ENCODE results near the gene ITSN1.
"Not testable (repeated sequence)": the region's sequence is repeated elsewhere in the genome, so short reads cannot be mapped to it uniquely, and the experiment has no call there.

The ITSN1 gene

DNA sequence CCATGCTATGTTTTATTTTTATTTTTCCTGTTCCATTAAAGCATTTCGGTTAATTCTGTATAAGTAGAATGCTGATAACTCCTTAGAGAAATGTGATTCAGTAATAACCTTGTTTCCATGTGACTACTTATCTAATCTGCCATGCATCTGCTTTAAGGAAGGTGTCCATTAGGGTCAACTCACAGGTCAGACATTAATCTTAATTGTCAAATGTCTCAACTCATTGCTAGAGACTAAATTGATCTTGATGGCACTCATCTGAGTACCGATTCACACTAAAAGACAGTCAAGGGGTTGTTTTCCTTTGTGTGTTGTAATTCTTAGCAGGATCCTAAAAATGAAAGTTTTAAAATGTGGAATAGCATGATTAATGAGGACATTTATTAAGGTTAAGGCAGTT is 41.8 kb downstream of the ITSN1 start:
- no peak for DNase-seq

DNA sequence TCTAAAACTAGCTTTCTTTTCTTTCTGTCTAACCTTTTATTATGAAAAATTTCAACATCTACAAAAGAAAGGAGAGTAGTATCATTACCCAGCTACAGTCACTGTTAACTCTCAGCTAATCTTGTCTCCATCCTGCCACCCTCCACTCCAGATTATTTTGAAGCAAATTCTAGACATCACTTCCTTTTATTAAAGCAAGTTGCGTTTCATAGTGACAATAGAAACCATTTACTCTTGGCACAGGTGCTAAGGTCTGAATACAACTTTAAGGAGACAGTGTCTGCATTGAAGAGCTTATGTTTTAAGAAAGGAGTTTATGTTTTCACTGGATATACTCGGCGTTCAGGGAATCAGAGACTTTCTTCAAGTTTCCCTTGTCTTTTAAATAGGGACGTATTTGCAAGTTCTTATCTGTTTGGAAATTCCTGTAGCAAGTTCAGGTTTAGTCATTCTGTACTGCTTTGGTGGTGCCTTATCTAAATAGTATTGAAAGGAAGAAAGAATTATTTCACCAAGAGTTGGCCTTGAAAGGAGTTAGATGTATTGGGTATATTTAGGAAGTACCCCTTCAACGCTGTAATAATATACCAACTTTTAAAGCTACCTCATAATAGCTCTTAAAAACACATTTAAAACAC is 42.7 kb downstream of the ITSN1 start:
- DNase-seq, result no peak

DNA sequence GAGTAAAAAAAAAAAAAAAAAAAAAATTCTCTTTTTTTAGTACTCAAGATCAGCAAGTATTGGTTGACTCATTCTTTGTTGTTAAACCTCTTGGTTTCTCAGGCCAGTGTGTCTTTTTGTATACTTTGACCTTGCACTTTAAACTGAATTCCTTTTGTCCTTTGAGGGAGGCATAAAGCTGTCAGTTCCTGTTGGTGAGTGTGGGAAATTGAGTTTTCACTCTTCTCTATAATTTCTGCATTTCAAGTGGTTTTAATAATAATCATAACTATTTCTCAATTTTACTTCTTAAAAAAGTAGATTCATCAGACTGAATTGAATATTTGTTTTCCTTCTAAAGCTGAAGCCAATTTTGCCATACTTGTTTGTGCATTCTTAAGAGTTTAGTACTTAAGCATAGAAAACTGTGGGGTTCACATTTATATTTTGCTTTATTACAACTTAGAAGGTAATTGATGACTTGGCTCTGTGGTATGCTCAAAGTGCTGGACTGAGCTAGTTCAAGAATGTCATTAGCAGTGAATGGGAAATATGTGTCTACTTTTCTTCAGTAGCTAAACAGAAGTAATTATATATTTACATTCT is 43.4 kb downstream of the ITSN1 start:
- no peak for DNase-seq

DNA sequence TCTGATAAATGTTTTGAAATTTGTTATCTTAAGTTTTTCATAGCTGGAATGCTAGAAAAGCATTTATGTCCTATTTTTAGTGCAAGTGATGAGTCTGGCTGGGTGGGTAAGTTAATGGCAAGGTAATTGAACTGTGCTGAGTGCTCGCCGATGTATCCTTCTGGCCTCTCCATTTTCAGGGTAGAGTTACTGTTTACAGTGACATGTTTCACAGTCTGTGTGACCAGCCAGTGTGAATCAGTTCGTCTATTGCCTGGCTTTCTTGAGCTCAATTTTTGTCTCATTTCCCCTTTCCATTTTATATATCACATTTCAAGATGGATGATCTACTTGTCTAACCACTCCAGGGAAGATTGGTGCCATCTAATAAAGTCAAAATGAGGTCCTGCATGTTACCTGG is 44.1 kb downstream of the ITSN1 start:
- DNase-seq, result no peak

DNA sequence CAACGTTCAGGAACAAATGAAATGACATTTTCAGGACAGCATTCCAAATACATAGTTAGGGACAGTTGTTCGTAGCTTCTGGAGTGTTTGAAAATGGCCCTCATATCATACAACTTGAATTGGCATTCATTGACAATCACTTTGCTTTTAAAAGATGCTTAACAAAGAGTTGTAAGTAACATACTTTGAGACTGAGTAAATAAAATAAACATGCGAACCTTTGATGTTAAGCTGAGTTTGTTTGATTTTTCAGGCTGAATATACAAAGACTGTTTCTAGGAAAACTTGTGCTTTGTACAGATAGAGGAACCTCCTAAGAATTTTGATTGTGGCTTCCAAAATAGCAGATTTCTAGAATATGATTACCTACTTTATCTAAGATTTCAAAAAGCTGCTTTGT is 45.3 kb downstream of the ITSN1 start:
- no peak for DNase-seq

DNA sequence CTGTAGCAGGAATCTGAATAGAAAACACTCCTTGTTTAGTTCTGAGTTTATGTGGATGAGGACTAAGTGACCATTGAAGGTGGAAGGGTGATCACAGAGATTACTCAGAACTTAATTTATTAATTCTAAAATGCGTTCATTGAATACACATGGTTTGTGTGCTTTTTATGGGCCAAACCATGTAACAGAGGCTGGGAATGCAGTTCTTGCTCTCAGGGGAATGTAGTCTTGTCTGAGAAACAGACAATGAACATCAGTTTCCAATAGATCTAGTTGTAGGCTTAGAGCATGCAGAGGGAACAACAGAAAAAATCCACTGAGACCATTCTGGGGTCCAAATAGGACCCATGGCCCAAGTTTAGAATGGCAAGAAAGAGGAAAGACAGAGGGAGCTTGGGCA is 46.1 kb downstream of the ITSN1 start:
- no peak for DNase-seq

DNA sequence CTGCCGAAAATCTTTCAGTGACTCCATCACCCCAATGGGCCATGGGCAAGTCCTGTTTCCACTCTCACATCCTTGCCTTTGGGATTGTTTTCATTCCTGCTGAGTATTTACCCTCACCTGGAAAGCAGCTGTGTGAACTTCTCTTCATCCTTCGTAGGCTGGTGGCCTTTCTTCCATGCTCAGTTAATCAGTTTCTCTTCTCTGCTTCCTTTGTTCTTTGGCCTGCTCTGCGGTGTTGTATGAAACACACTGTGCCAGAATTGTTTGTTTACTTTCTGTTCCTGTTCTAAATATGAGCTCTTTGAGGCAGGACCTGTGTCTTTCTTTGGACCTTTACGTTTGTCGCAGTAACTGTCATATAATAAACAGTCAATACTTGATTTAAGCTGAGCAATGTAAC is 48.6 kb downstream of the ITSN1 start:
- DNase-seq, result no peak

DNA sequence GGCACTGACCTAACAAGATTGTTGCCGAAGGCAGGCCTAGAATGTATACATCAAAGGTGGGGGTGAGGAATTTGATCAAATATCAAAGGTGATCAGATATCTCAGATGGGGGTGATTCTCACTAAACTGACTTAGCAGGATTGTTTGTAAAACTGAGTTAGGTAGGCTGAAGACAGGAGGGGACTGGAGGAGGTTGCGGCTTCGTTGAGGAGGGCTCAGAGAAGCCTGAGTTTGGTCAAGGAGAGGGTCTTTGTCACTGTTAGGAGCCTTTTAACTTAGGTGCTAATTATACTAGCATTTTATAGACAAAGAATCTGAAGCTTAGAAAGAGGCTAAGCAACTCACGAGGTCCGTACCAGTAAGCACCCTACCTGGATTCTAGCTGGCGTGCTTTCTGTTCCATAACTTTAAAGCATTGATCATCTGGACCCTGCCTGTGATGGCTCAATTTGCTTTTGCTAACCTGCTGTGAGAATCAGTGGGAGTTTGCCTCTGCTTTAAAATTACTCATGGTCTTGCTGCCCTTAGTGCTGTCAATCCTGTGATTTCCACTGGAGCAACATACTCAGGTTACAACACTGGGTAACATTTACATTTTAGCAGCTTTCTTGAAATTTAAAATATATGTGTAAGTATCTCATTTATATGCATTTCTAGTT is 49.8 kb downstream of the ITSN1 start:
- no peak for DNase-seq

DNA sequence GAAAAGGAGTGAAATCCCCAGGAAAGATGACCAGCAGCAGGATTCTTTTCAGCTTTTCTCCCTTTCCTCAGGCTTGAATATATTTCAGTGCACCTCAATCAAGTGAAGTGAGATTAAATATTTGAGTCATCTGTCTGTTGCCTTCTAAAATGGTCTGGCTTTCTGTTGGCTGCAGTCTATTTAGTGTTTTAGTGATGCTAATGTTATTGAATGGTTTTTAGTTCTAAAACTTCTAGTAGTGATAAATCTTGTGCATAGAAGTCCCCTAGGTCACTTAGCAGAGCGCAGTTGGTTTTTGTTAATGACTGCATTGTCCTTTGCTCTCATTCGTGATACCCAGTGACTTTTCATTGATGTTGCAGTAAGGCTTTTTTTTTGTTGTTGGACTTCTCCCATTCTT is 53.5 kb downstream of the ITSN1 start:
- DNase-seq, result no peak

DNA sequence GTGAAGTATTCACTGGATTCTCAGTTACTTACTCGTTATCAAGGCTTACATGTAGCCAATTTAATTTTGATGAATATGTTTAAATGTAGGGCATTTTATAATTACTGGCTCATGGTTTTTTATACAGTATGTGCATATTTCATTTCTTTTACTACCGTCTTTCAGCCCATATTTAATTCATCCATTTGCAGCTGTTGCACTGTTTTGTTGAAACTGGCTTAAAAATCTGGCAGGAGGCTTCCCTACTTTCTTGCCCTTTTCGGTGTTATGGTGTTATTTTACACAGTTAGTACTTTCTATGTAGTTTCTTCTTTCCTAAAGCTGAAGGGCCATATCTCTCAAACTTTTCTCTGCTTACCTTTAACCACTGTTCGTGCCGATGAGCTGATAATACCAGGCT is 54.2 kb downstream of the ITSN1 start:
- DNase-seq, result no peak

DNA sequence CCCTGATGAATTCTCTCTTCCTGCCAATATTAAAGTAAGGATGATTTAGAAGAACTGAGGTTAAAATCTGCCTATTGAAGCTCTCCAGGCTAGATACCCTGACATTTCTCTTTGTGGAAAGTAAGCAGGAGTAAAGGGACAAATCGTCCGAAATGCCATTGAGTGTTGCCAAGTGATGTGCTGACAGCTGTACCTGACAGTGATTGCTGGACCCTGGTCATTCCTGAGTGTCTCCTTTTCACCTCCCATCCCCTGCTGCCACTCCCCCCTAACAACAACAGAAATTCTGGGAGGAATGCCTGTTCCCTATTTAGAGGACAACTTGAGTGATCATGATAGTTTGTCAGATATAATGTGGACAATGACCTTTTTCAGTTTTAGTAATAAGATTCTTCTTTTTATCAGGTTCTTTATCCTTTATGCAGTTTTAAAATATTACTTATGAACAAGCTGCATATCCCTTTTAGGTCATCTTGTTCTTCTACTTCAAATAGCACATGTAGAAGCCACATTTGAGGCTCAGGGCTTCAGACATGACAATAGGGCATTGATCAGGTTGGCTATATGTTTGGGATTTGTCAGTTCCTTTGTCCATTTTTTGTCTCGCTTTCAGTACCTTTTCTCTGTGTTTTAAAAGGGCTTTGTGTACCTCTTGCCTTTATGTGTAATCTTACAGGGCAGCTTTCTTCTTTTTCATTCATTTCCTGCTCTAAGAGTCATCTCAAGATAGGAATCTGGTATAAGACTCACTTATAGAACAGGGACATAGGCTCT is 56.0 kb downstream of the ITSN1 start:
- DNase-seq, result no peak

DNA sequence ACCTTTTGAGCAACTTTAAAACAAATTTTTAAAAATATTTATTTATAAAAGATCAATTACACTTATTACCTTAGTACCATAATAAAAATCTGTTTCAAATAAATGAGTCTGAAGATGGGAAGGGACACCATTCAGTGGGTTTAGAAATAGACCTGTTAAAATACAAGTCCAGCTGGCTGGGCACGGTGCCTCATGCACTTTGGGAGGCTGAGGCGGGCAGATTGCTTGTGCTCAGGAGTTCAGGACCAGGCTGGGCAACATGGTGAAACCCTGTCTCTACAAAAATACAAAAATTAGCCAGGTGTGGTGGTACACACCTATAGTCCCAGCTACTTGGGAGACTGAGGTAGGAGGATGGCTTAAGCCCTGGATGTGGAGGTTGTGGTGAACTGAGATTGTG is 57.0 kb downstream of the ITSN1 start:
- DNase-seq, result no peak

DNA sequence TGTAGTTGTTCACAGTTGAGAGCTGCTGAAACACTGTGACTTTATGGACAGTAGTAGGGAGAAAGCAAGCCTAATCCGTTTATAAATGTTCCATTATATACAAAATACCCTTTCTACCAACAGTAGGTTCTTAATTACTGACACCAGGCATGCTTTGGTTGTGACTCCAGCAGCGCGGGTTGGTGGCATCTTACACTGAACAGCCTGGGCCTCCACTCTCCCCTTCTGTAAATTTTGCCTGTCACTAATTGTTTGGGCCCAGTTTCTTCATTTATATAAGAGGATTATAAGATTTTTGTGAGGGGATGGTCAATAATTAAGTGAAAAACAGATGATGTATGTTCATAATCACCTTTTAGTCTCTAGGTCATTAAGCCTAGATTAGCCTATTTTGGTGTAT is 58.2 kb downstream of the ITSN1 start:
- no peak for DNase-seq

DNA sequence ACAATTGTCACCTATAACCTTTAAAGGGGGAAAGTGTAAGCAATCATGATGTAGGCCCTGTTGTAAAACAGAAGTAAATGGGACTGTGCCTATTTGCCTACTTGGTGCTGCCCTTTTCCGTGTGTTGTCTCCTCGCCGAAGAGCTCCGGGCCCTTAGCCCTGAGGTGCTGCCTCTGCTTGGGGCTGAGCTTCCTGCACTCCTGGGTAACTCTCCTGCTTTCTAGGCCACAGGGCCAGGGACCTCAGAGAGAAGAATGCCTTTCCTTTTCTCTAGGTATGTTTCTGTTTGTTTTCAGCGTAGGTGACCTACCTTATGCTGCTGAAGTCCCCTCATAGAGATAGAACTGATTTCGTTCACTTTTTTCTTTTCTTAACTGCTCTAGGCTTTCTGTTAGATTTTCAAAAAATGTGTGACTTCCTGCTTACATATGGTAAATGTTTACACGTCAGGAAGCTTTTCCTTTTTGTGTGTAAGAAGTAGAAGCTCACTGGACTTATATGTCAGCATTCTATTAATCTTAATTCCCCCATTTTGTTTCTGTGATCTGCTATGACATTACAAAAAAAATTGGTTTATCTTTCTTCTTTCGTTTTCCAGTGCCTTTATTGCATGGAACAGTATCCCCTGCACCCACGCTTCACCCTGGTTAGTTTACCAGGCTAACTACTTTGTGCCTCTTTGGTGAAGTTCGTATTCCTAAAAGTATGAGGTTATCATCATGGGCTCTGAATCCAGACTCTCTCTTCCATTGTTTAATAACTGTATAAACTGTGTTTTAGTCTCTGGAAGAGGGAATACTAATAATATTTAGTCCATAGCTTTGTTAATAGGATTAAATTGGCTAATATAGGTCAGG is 61.7 kb downstream of the ITSN1 start:
- DNase-seq, result no peak

DNA sequence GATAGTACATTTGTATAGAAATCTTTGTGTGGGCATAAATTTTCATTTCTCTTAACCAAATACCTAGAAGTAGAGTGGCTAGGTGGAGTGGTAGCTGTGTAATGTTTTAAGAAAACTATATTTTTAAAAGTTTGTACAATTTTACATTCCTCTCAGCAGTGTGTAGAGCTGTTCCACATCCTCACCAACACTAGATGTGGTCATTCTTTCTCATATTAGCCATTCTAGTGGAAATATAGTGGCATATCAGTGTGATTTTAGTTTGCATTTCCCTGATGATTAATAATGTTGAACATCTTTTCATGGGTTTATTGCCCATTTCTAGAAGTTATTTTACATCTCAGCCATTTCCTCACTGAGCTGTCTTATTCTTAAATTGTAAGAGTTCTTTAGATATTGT is 65.5 kb downstream of the ITSN1 start:
- DNase-seq, result no peak

DNA sequence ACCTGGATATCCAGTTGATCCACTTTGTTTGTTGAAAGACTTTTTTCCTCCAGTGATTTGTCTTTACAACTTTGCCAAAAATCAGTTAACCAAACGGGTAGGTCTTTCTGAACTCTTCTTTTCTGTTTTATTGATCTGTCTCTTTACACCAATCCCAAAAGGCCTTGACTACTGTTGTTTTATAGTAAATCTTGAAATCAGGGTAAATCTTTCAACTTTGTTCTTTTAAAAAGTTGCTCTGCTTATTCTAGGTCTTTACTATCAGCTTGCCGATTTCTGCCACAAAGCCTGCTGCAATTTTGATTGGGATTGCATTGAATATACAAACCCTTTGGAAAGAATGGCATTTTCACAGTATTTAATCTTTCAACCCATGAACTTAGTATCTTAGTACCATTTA is 66.6 kb downstream of the ITSN1 start:
- DNase-seq, result no peak

DNA sequence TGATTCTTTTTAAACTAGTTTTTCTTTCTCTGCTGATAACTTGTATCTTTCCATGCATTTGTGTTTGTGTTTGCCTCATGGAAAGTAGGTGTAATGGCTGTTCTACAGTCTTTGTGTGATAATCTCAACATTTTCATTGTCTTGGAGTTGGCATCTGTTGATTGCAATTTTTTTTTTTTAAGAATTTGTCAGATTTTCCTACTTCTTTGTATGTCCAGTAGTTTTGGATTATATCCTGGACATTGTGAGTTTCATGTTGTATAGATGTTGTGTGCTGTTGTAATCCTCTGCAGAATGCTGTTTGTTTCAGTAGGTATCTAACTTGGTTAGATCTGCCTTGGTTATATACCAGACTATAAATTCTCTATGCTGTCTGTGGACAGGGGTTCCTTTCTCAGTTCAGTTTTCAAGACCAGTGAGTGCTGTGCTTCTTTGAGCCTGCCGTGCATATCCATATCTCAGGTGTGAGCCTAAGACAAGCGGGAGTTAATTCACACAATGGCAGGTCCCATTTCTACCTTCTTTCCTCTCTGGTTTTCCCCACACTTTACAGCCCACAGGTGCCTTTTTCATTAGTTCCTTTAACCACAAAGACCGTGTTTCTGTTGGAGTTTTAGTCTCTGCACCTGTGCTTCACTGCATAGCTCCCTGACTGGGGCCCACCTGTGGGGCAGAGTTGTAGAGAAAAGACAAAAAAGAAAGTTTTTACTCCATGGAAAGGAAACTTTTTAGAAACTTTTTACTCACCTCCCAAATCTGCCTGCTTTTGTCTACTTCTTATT is 69.9 kb downstream of the ITSN1 start:
- DNase-seq, result no peak

DNA sequence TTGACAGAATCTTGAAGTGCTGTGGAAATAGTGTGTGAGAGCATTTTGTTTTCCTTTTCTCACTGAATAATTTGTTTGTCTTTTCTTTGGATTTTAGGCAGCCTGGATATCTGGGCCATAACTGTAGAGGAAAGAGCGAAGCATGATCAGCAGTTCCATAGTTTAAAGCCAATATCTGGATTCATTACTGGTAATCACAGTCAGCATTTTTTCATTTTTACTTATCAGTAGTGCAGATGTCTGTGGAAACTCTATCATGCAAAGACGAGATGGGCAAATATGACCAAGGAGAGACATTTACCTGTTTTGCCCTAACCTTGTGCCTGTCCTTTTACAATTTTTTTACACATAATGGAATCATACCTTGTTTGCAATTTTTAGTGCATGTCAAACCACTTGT is 78.8 kb downstream of the ITSN1 start:
- DNase-seq, result no peak

DNA sequence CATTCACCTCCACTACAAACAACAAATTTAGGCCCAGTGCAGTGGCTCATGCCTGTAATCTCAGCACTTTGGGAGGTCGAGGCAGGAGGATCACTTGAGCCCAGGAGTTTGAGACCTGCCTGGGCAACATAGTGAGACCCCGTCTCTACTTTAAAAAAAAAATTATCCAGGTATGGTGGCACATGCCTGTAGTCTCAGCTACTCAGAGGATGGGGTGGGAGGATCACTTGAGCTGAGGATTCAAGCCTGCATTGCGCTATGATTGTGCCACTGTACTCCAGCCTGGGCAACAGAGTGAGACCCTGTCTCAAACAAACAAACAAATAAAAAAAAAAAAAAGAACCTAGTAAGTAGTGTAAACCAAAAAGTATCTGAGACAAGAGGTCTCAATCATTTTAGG is 86.8 kb downstream of the ITSN1 start:
- not testable (repeated sequence) for DNase-seq

DNA sequence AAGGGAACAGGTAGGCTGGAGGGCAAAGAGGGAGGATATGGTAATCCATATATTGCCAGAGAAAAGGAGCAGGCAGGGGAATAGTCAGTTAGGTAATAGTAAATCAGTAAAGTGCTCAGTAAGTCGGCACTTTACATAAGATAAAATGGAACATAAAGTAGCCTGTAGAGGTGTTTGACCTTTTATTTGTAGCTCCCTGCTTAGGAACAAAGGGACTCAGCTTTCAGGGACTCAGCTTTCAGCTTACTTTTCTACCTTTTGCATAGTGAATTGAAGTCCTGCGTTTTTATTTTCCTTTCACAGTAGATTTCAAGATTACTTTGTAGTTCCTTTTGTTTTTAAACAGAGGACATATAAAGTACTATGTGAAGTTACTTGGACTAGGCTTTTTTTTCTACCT is 87.3 kb downstream of the ITSN1 start:
- DNase-seq, result no peak

DNA sequence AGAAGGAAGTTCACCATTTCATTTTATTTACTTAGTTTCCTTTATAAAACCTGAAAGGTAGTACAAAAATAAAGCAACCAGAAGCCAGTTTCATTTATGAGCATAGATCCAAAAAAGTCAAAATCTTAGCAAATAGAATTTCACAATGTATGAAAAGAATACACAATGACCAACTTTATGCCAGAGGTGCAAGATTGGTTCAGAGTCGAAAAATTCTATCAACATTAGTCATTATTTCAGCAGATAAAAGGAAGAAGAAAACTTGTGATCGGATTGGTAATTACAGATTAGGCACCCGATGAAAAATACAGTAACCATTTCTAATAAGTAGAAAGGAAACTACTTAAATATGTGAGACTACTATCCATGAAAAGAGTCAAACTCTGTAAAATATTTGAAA is 89.1 kb downstream of the ITSN1 start:
- no peak for DNase-seq

DNA sequence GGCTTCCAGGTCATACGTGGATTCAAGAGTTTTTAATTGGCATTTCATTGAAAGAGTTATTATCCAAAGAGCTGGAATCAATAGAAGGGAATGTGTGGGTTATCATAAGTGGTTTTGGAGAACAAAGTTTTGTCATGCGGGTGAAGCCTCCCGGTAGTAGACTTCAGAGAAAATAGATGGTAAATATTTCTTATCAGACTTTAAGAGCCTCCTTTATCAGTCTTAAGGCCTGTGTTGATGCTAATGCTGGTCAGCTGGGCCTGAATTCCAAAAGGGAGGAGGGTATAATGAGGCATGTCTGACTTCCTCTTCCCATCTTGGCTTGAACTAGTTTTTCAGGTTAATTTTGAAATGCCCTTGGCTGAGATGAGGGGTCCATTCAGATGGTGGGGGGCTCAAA is 89.7 kb downstream of the ITSN1 start:
- DNase-seq, result no peak

Data from activated naive CD4-positive, alpha-beta T cell treated with Interleukin-2 at 50 U/mL for 16 hours (primary cell).